ENCODE measurements around the gene TPPP. TPM values are rescaled to one million over a fixed set of nuclear protein-coding genes. Genes with fewer than 3 reads are reported as not detected.

The TPPP gene
- total and polyA plus RNA-seq, 4 donors, result 3.7 to 24.1 (median 5.8) TPM

DNA sequence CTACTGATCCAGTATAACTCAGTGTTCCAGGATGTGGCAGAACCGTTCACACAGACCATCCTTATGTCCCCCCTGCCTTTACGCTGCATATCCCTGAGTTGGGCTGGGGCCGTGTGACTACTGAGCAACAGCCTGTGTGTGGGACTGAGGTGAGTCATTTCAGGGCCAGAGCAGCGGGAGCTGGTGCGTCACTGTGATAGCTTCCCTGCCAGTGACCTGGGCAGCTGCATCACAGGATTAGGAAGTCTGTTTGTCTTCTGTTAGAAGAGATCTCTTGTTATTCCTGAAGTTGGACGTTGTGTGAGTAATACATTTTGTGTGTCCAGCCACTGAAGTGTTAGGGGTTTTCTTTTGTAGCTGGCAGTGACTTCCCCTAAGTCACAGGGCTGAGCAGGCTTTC lies 35.6 kb downstream of the TPPP start:
- no peak overlapping the region for H3K4me3 ChIP-seq

GRCh38 chr5:655406-655805 lies 37.7 kb downstream of the TPPP start:
- no peak for TF ChIP-seq CTCF (IDR thresholded peaks at IDR 0.05; ENCODE audit: control extremely low read depth, extremely low read depth)
- Histone ChIP-seq H3K4me3 (no peak overlapping the region), H3K9me3 (ENCODE audit: control insufficient read depth in 4 of 4, insufficient read depth in 3 of 4, low read length in 3 of 4) (peaks cover 0 to 8% (median 5%) of the 10 kb centered on the region in 4 donors), H3K27ac (ENCODE audit: low read depth in 1 of 2, low read length in 1 of 2) (no peak overlapping the region), H3K36me3 (ENCODE audit: control insufficient read depth in 4 of 4, insufficient read depth in 4 of 4, low read length in 4 of 4) (peaks cover 0 to 28% (median 21%) of the 10 kb centered on the region in 4 donors), H3K9ac (ENCODE audit: insufficient read depth in 1 of 2, low read length in 2 of 2) (no peak overlapping the region), H3K4me1 (ENCODE audit: control insufficient read depth in 5 of 5, insufficient read depth in 5 of 5, low read length in 5 of 5) (no peaks in the 10 kb centered on the region), H3K27me3 (ENCODE audit: control insufficient read depth in 3 of 3, insufficient read depth in 3 of 3, low read length in 2 of 3) (no peaks in the 10 kb centered on the region)
- DNase-seq, result no peak
- no peak for ATAC-seq (ENCODE audit: insufficient read depth, low FRiP score)
- 94 to 96% methylated on average over 13 of the region's 13 CpGs for WGBS, 2 donors

More for the DNA sequence above, 35.6 kb downstream of the TPPP start:
- H3K4me1 ChIP-seq (ENCODE audit: control insufficient read depth in 5 of 5, insufficient read depth in 5 of 5, low read length in 5 of 5), result no peaks in the 10 kb centered on the region
- peaks cover 0 to 10% (median 5%) of the 10 kb centered on the region in 4 donors for H3K9me3 ChIP-seq (ENCODE audit: control insufficient read depth in 4 of 4, insufficient read depth in 3 of 4, low read length in 3 of 4)
- 91 to 98% methylated on average over 6 of the region's 6 CpGs for WGBS, 2 donors
- ATAC-seq (ENCODE audit: insufficient read depth, low FRiP score), result no peak
- DNase-seq, result no peak
- H3K27ac ChIP-seq (ENCODE audit: low read depth in 1 of 2, low read length in 1 of 2), result no peak overlapping the region
- H3K27me3 ChIP-seq (ENCODE audit: control insufficient read depth in 3 of 3, insufficient read depth in 3 of 3, low read length in 2 of 3), result no peaks in the 10 kb centered on the region
- TF ChIP-seq CTCF (IDR thresholded peaks at IDR 0.05; ENCODE audit: control extremely low read depth, extremely low read depth), result no peak
- H3K36me3 ChIP-seq (ENCODE audit: control insufficient read depth in 4 of 4, insufficient read depth in 4 of 4, low read length in 4 of 4), result peaks cover 0 to 43% (median 27%) of the 10 kb centered on the region in 4 donors
- no peak overlapping the region for H3K9ac ChIP-seq (ENCODE audit: insufficient read depth in 1 of 2, low read length in 2 of 2)

- ATAC-seq (ENCODE audit: insufficient read depth, low FRiP score) (no peak), DNase-seq (no peak)
- peaks cover 0 to 23% (median 17%) of the 10 kb centered on the region in 4 donors for H3K36me3 ChIP-seq (ENCODE audit: control insufficient read depth in 4 of 4, insufficient read depth in 4 of 4, low read length in 4 of 4)
- H3K4me1 ChIP-seq (ENCODE audit: control insufficient read depth in 5 of 5, insufficient read depth in 5 of 5, low read length in 5 of 5), result no peaks in the 10 kb centered on the region
- no peaks in the 10 kb centered on the region for H3K27me3 ChIP-seq (ENCODE audit: control insufficient read depth in 3 of 3, insufficient read depth in 3 of 3, low read length in 2 of 3)
- H3K9me3 ChIP-seq (ENCODE audit: control insufficient read depth in 4 of 4, insufficient read depth in 3 of 4, low read length in 3 of 4), result peaks cover 0 to 8% (median 5%) of the 10 kb centered on the region in 4 donors
- no peak overlapping the region for H3K9ac ChIP-seq (ENCODE audit: insufficient read depth in 1 of 2, low read length in 2 of 2)
- no peak overlapping the region for H3K27ac ChIP-seq (ENCODE audit: low read depth in 1 of 2, low read length in 1 of 2)
- H3K4me3 ChIP-seq, result no peak overlapping the region
- 86 to 96% methylated on average over 17 of the region's 17 CpGs for WGBS, 2 donors
- TF ChIP-seq CTCF (IDR thresholded peaks at IDR 0.05; ENCODE audit: control extremely low read depth, extremely low read depth), result no peak
These were observed 38.9 kb downstream of the TPPP start for GRCh38 chr5:654071-654778.

Measured in lung (tissue), 12 donors.